Prostate gland (tissue), 2 donors: ENCODE results near the gene CRMP1. TPM values are rescaled to one million over a fixed set of nuclear protein-coding genes. Genes with fewer than 3 reads are reported as not detected.

Experiments used
- DNase-seq: peaks from one replicate; pipeline ENCODE4 v3.0.0-alpha.2; 2019; ENCODE audit warnings: low spot score
- H3K27ac ChIP-seq, 2 donors: fragments of 200-600 bp; sonication (generic); 2 replicates each; pipeline ENCODE4 v1.5.1; 2017 to 2019
- H3K27me3 ChIP-seq: fragments of 200-600 bp; sonication (generic); replicated peaks from 2 replicates; pipeline ENCODE4 v1.5.1; 2019; ENCODE audit not compliant: insufficient read depth
- H3K36me3 ChIP-seq, 2 donors: fragments of 200-600 bp; sonication (generic); 1 replicate in 1 of 2; 2 replicates in 1 of 2; pipeline versions ENCODE4 v1.5.1 to v1.8.1; 2017 to 2019
- H3K4me1 ChIP-seq: fragments of 200-600 bp; sonication (generic); replicated peaks from 2 replicates; pipeline ENCODE4 v1.5.1; 2019
- H3K4me3 ChIP-seq, 2 donors: fragments of 200-600 bp; sonication (generic); 2 replicates each; pipeline ENCODE4 v1.5.1; 2017 to 2019
- H3K9me3 ChIP-seq: fragments of 200-600 bp; sonication (generic); 2 replicates; pipeline ENCODE4 v1.5.1; 2017
- POLR2A ChIP-seq: fragments of 450-650 bp; IDR thresholded peaks from one replicate; pipeline ENCODE4 v1.6.1; 2016; ENCODE audit warnings: antibody characterized with exemption, mild to moderate bottlenecking
- POLR2AphosphoS5 ChIP-seq: sonication (generic); formaldehyde crosslinking; IDR thresholded peaks from one replicate; pipeline ENCODE4 v1.6.1; 2017; ENCODE audit warnings: antibody characterized with exemption
- WGBS: methylation state at CpG from one replicate; pipeline ENCODE4 v1.1.5; 2018; 5-methylcytosine and 5-hydroxymethylcytosine counted together
- intact Hi-C: fragments of 100-400 bp; cut with DNase I; formaldehyde crosslinking; loops from one replicate; pipeline ENCODE4 v1.14.2; 2022
- total RNA-seq, 2 donors: library from RNA; depleted of rRNA; stranded (reverse); fragments of >200 nt; gene quantifications; one replicate each; pipeline ENCODE4 v1.1.0, GENCODE V29; 2016
- TF ChIP-seq, protein P1 (sequence below), 4 experiments: fragments of 200-600 bp in 2 of 4; fragments of 450-650 bp in 2 of 4; sonication (generic) in 2 of 4; IDR thresholded peaks; 1 replicate in 3 of 4; 2 replicates in 1 of 4; pipeline ENCODE4 v1.5.1; 2016 to 2019; ENCODE audit warnings: antibody characterized with exemption in 4 of 4, mild to moderate bottlenecking in 2 of 4, moderate library complexity in 2 of 4

The CRMP1 gene
- total RNA-seq, 2 donors from 2014 or later: 1.4 to 6.0 TPM

DNA sequence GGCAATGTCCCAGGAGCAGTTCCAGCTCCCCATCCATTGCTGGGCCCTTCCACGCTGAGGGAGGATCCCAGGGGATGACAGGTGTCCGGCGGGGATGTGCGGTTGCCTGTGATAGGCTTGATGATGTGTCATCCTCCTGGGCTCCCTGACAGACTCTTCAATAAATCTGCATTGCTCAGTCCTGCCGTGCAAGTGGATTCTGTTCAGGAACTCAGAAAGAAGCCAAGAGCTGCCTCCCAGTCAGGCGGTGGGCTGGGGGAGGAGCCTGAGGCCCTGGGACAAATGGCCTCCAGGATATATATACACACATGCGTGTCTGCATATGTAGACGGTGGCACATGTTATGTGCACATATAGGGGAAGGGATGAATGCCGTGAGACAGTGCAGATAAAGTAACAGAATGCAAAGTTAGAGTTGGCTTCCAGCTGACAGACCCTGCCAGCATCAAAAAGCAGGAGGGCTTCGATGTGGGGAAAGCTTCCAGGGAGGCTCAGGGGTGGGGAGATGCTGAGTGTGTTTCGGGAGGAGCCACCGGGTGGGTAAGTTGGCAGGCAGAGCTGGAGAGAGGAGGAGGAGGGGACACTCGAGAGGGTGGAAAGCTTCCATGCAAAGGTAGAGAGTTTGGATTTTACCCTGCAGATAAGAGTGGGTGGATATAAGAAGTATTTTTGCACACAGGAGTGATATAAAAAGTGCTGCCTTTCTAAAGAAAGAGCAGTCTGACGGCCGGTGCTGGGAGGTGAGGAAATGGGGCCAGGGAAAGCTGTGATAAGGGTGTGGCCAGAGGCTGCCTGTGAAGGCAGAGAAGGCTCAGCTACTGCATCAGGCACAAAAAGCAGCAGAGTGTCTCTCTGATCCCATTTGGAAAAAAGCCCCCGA, 28.5 kb upstream of the CRMP1 start:
- Histone ChIP-seq H3K4me1 (no peaks in the 10 kb centered on the region), H3K4me3 (no peak overlapping the region), H3K27me3 (no peaks in the 10 kb centered on the region), H3K27ac (no peak overlapping the region), H3K9me3 (no peaks in the 10 kb centered on the region), H3K36me3 (no peaks in the 10 kb centered on the region)
- no peak for TF ChIP-seq POLR2AphosphoS5
- TF ChIP-seq, protein P1, sequence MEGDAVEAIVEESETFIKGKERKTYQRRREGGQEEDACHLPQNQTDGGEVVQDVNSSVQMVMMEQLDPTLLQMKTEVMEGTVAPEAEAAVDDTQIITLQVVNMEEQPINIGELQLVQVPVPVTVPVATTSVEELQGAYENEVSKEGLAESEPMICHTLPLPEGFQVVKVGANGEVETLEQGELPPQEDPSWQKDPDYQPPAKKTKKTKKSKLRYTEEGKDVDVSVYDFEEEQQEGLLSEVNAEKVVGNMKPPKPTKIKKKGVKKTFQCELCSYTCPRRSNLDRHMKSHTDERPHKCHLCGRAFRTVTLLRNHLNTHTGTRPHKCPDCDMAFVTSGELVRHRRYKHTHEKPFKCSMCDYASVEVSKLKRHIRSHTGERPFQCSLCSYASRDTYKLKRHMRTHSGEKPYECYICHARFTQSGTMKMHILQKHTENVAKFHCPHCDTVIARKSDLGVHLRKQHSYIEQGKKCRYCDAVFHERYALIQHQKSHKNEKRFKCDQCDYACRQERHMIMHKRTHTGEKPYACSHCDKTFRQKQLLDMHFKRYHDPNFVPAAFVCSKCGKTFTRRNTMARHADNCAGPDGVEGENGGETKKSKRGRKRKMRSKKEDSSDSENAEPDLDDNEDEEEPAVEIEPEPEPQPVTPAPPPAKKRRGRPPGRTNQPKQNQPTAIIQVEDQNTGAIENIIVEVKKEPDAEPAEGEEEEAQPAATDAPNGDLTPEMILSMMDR (IDR thresholded peaks at IDR 0.05): no peak
- TF ChIP-seq POLR2A: no peak
- DNase-seq: no peak
- intact Hi-C loops: no loop called here
- 31% methylated on average over 16 of the region's 16 CpGs for WGBS

- Histone ChIP-seq H3K27me3 (no peaks in the 10 kb centered on the region), H3K4me1 (no peaks in the 10 kb centered on the region), H3K4me3 (no peak overlapping the region), H3K9me3 (no peaks in the 10 kb centered on the region), H3K36me3 (no peaks in the 10 kb centered on the region), H3K27ac (no peak overlapping the region)
- intact Hi-C loops: no loop called here
- 86% methylated on average over 7 of the region's 7 CpGs for WGBS
- DNase-seq: no peak
- TF ChIP-seq POLR2A (no peak), POLR2AphosphoS5 (no peak)
- TF ChIP-seq, protein P1 (IDR thresholded peaks at IDR 0.05): no peak
Measured at GRCh38 chr4:5919571-5919970, 26.7 kb upstream of the CRMP1 start.

GRCh38 chr4:5919044-5919443, 26.2 kb upstream of the CRMP1 start:
- H3K27me3 ChIP-seq: no peaks in the 10 kb centered on the region
- no peaks in the 10 kb centered on the region for H3K36me3 ChIP-seq
- H3K9me3 ChIP-seq: no peaks in the 10 kb centered on the region
- TF ChIP-seq, protein P1 (IDR thresholded peaks at IDR 0.05): no peak
- no peak for TF ChIP-seq POLR2A
- no peak for TF ChIP-seq POLR2AphosphoS5
- H3K4me3 ChIP-seq: no peak overlapping the region
- intact Hi-C loops: no loop called here
- 84% methylated on average over 8 of the region's 8 CpGs for WGBS
- no peak for DNase-seq
- no peaks in the 10 kb centered on the region for H3K4me1 ChIP-seq
- no peak overlapping the region for H3K27ac ChIP-seq

GRCh38 chr4:5918331-5918985, 25.6 kb upstream of the CRMP1 start:
- Histone ChIP-seq H3K36me3 (no peaks in the 10 kb centered on the region), H3K27ac (no peak overlapping the region), H3K4me3 (no peak overlapping the region), H3K9me3 (no peaks in the 10 kb centered on the region), H3K27me3 (no peaks in the 10 kb centered on the region), H3K4me1 (no peaks in the 10 kb centered on the region)
- 49% methylated on average over 8 of the region's 8 CpGs for WGBS
- intact Hi-C loops: no loop called here
- no peak for TF ChIP-seq POLR2A
- TF ChIP-seq, protein P1 (IDR thresholded peaks at IDR 0.05): no peak
- no peak for TF ChIP-seq POLR2AphosphoS5
- no peak for DNase-seq
